SK-N-SH (cell line): ENCODE data around the gene MYOCD.

Source experiments
- POLR2AphosphoS5 ChIP-seq: IDR thresholded peaks from 2 replicates; pipeline ENCODE4 v1.6.1; 2012; ENCODE audit warnings: low read depth, low read length
- SMC3 ChIP-seq: IDR thresholded peaks from 2 replicates; pipeline ENCODE4 v1.6.1; 2012; ENCODE audit warnings: low read depth, low read length, improper control_type of control experiment

- TF ChIP-seq POLR2AphosphoS5 (no peak), SMC3 (no peak)
Measured at GRCh38 chr17:12794919-12795532, 129.3 kb downstream of the MYOCD start.
